H9 (cell line): ENCODE results near the gene MBTPS1. TPM values are rescaled to one million over a fixed set of nuclear protein-coding genes. Genes with fewer than 3 reads are reported as not detected.

Experiments used
- DNase-seq: peaks from one replicate; pipeline ENCODE4 v3.0.0-alpha.2; 2017
- H2AFZ ChIP-seq: one replicate; pipeline ENCODE4 v1.6.1; 2013; ENCODE audit warnings: mild to moderate bottlenecking, low read length, control low read depth, moderate library complexity
- H2AK5ac ChIP-seq: 2 replicates; pipeline ENCODE4 v1.6.1; 2013; ENCODE audit warnings: low read length, control low read depth, mixed read lengths; ENCODE audit not compliant: insufficient read length
- H2BK120ac ChIP-seq: one replicate; pipeline ENCODE4 v1.6.1; 2013; ENCODE audit warnings: low read depth, mild to moderate bottlenecking, low read length, control low read depth, inconsistent platforms; ENCODE audit not compliant: poor library complexity, severe bottlenecking
- H2BK12ac ChIP-seq: 2 replicates; pipeline ENCODE4 v1.6.1; 2013; ENCODE audit warnings: low read length, control low read depth, mixed read lengths, low read depth; ENCODE audit not compliant: insufficient read length
- H2BK15ac ChIP-seq: 2 replicates; pipeline ENCODE4 v1.6.1; 2013; ENCODE audit warnings: low read depth, low read length, control low read depth
- H2BK20ac ChIP-seq: one replicate; pipeline ENCODE4 v1.6.1; 2013; ENCODE audit warnings: low read depth, mild to moderate bottlenecking, low read length, control low read depth, inconsistent platforms; ENCODE audit not compliant: poor library complexity, severe bottlenecking
- H2BK5ac ChIP-seq: 2 replicates; pipeline ENCODE4 v1.6.1; 2013; ENCODE audit warnings: low read length, control low read depth, mixed read lengths; ENCODE audit not compliant: insufficient read length
- H3K14ac ChIP-seq: 2 replicates; pipeline ENCODE4 v1.6.1; 2013; ENCODE audit warnings: low read length, control low read depth; ENCODE audit not compliant: insufficient read depth
- H3K18ac ChIP-seq: 2 replicates; pipeline ENCODE4 v1.6.1; 2013; ENCODE audit warnings: low read depth, mild to moderate bottlenecking, mixed read lengths, low read length, control low read depth; ENCODE audit not compliant: insufficient read length
- H3K23ac ChIP-seq: 2 replicates; pipeline ENCODE4 v1.6.1; 2013; ENCODE audit warnings: low read length, control low read depth, mixed read lengths, low read depth; ENCODE audit not compliant: insufficient read length
- H3K23me2 ChIP-seq: 2 replicates; pipeline ENCODE4 v1.6.1; 2013; ENCODE audit warnings: low read depth, mild to moderate bottlenecking, mixed read lengths, low read length, control low read depth; ENCODE audit not compliant: insufficient read length, poor library complexity, severe bottlenecking
- H3K27ac ChIP-seq: 2 replicates; pipeline ENCODE4 v1.5.1; 2013; ENCODE audit warnings: low read length, control low read depth, mixed read lengths, low read depth; ENCODE audit not compliant: insufficient read length
- H3K27me3 ChIP-seq: 2 replicates; pipeline ENCODE4 v1.6.1; 2013; ENCODE audit warnings: low read length, control low read depth, inconsistent platforms; ENCODE audit not compliant: insufficient read depth
- H3K4ac ChIP-seq: 2 replicates; pipeline ENCODE4 v1.6.1; 2013; ENCODE audit warnings: low read depth, mild to moderate bottlenecking, control low read depth, inconsistent platforms, low read length, moderate library complexity
- H3K4me1 ChIP-seq: 2 replicates; pipeline ENCODE4 v1.6.1; 2013; ENCODE audit warnings: low read length, control low read depth, inconsistent platforms; ENCODE audit not compliant: insufficient read depth
- H3K4me2 ChIP-seq: 2 replicates; pipeline ENCODE4 v1.6.1; 2013; ENCODE audit warnings: low read length, control low read depth, mixed read lengths; ENCODE audit not compliant: insufficient read length, insufficient read depth
- H3K56ac ChIP-seq: 2 replicates; pipeline ENCODE4 v1.6.1; 2013; ENCODE audit warnings: low read depth, mild to moderate bottlenecking, mixed read lengths, low read length, control low read depth; ENCODE audit not compliant: insufficient read length
- H3K79me1 ChIP-seq: 2 replicates; pipeline ENCODE4 v1.6.1; 2013; ENCODE audit warnings: low read depth, mild to moderate bottlenecking, moderate library complexity, low read length, control low read depth, inconsistent platforms; ENCODE audit not compliant: insufficient read depth, poor library complexity, severe bottlenecking
- H3K79me2 ChIP-seq: 2 replicates; pipeline ENCODE4 v1.6.1; 2013; ENCODE audit warnings: low read length, control low read depth, inconsistent platforms; ENCODE audit not compliant: insufficient read depth
- H3K9ac ChIP-seq: 2 replicates; pipeline ENCODE4 v1.6.1; 2013; ENCODE audit warnings: low read length, control low read depth, mixed read lengths; ENCODE audit not compliant: insufficient read length; ENCODE audit errors: extremely low read depth
- H3K9me3 ChIP-seq: one replicate; pipeline ENCODE4 v1.6.1; 2013; ENCODE audit warnings: low read depth, low read length, inconsistent platforms; ENCODE audit not compliant: control insufficient read depth
- H3T11ph ChIP-seq: one replicate; pipeline ENCODE4 v1.6.1; 2013; ENCODE audit warnings: mild to moderate bottlenecking, low read length, control low read depth, inconsistent platforms
- H4K20me1 ChIP-seq: one replicate; pipeline ENCODE4 v1.6.1; 2013; ENCODE audit not compliant: control insufficient read depth, insufficient read length, insufficient read depth
- H4K5ac ChIP-seq: 2 replicates; pipeline ENCODE4 v1.6.1; 2013; ENCODE audit warnings: low read depth, mild to moderate bottlenecking, mixed read lengths, low read length, control low read depth; ENCODE audit not compliant: insufficient read length
- H4K8ac ChIP-seq: replicated peaks from 2 replicates; pipeline ENCODE4 v1.6.1; 2013; ENCODE audit warnings: low read length, control low read depth, mixed read lengths, low read depth; ENCODE audit not compliant: insufficient read length
- H4K91ac ChIP-seq: 2 replicates; pipeline ENCODE4 v1.6.1; 2013; ENCODE audit warnings: low read depth, mild to moderate bottlenecking, moderate library complexity, mixed read lengths, low read length, control low read depth; ENCODE audit not compliant: insufficient read length
- H3K27ac Mint-ChIP-seq, 3 experiments: 2 replicates in 2 of 3; 3 replicates in 1 of 3; pipeline ENCODE4 v1.8.0; 2020 to 2021; ENCODE audit warnings: mixed read lengths in 3 of 3, mild to moderate bottlenecking in 1 of 3, moderate library complexity in 1 of 3
- H3K27me3 Mint-ChIP-seq: 2 replicates; pipeline ENCODE4 v1.8.0; 2021; ENCODE audit warnings: low read depth, mild to moderate bottlenecking, moderate library complexity, mixed read lengths
- H3K36me3 Mint-ChIP-seq, 3 experiments: 2 replicates in 2 of 3; 3 replicates in 1 of 3; pipeline ENCODE4 v1.8.0; 2020 to 2021; ENCODE audit warnings: low read depth in 3 of 3, mixed read lengths in 3 of 3; ENCODE audit not compliant: insufficient read depth in 1 of 3
- H3K4me1 Mint-ChIP-seq, 2 experiments: 2 replicates each; pipeline ENCODE4 v1.8.0; 2020; ENCODE audit warnings: mixed read lengths in 2 of 2
- H3K4me3 Mint-ChIP-seq, 2 experiments: 2 replicates in 1 of 2; 3 replicates in 1 of 2; pipeline ENCODE4 v1.8.0; 2020 to 2021; ENCODE audit warnings: mild to moderate bottlenecking in 2 of 2, mixed read lengths in 2 of 2, moderate library complexity in 1 of 2
- H3K9me3 Mint-ChIP-seq, 2 experiments: 2 replicates in 1 of 2; 3 replicates in 1 of 2; pipeline ENCODE4 v1.8.0; 2020; ENCODE audit warnings: mild to moderate bottlenecking in 2 of 2, mixed read lengths in 2 of 2, moderate library complexity in 1 of 2
- WGBS: extraction: QIAGEN DNeasy Blood & Tissue Kit; methylation state at CpG from one replicate; pipeline ENCODE4 v1.1.7; 2013; ENCODE audit warnings: missing lambda C conversion rate, low lambda C conversion rate, mixed read lengths; ENCODE audit not compliant: insufficient read length; ENCODE audit errors: extremely low coverage; 5-methylcytosine and 5-hydroxymethylcytosine counted together
- total RNA-seq: library from RNA; stranded (reverse); gene quantifications from 2 replicates; pipeline ENCODE4 v1.2.1, GENCODE V29; 2021
- TF ChIP-seq, protein P1 (sequence below): fragments of 200-600 bp; sonication (generic); conservative IDR thresholded peaks from 3 replicates; pipeline ENCODE4 v1.8.0; 2021; ENCODE audit warnings: antibody characterized with exemption, mild to moderate bottlenecking

The MBTPS1 gene
- total RNA-seq, 1 experiment from 2014 or later, result 48.7 TPM

DNA sequence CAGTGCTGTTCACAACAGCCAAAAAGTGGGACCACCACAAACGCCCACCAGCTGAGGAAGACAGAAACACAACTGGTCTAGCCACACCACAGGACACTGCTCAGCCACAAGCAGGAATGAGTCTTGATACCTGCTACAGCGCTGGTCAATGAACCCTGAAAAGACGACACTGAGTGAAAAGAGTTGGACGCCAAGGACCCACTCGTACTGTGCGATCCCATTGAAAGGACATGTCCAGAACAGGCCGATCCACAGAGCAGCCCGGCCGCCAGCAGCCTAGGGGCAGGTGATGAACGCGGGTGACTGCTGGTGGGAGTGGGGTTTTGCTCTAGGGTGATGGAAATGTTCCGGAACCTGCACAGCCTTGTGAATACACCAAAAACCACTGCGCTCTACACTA, 63.5 kb downstream of the MBTPS1 start:
- H3K23ac ChIP-seq, result no peak overlapping the region
- no peak overlapping the region for H3K18ac ChIP-seq
- no peaks in the 10 kb centered on the region for H3K4me1 ChIP-seq
- no peaks in the 10 kb centered on the region; the same call in 1 of the 2 replicates for H3K27me3 Mint-ChIP-seq
- no peak overlapping the region for H2BK120ac ChIP-seq
- H2BK5ac ChIP-seq, result no peak overlapping the region
- no peaks in the 10 kb centered on the region for H3K79me2 ChIP-seq
- no peak overlapping the region for H3T11ph ChIP-seq
- peaks cover 4 to 7% of the 10 kb centered on the region in 2 experiments for H3K4me1 Mint-ChIP-seq
- no peak for DNase-seq
- no peak overlapping the region for H3K9ac ChIP-seq
- no peaks in the 10 kb centered on the region for H3K23me2 ChIP-seq
- H3K4me3 Mint-ChIP-seq, result no peak overlapping the region
- no peaks in the 10 kb centered on the region for H3K9me3 Mint-ChIP-seq
- H3K14ac ChIP-seq, result no peak overlapping the region
- H4K91ac ChIP-seq, result no peak overlapping the region
- no peak overlapping the region for H3K56ac ChIP-seq
- peaks cover 13 to 58% (median 42%) of the 10 kb centered on the region in 3 experiments; a peak in 5 of 7 replicates for H3K36me3 Mint-ChIP-seq
- no peak overlapping the region for H4K8ac ChIP-seq
- no peak overlapping the region; a peak in 1 of 7 replicates for H3K27ac Mint-ChIP-seq
- no peak overlapping the region for H2BK20ac ChIP-seq
- no peak overlapping the region for H3K4me2 ChIP-seq
- H3K27me3 ChIP-seq, result no peaks in the 10 kb centered on the region
- no peak overlapping the region for H2AFZ ChIP-seq
- H4K20me1 ChIP-seq, result no peaks in the 10 kb centered on the region
- no peak overlapping the region for H4K5ac ChIP-seq
- no peak overlapping the region for H2BK15ac ChIP-seq
- H3K9me3 ChIP-seq, result no peaks in the 10 kb centered on the region
- no peaks in the 10 kb centered on the region for H3K79me1 ChIP-seq
- H2AK5ac ChIP-seq, result no peak overlapping the region
- TF ChIP-seq, protein P1, sequence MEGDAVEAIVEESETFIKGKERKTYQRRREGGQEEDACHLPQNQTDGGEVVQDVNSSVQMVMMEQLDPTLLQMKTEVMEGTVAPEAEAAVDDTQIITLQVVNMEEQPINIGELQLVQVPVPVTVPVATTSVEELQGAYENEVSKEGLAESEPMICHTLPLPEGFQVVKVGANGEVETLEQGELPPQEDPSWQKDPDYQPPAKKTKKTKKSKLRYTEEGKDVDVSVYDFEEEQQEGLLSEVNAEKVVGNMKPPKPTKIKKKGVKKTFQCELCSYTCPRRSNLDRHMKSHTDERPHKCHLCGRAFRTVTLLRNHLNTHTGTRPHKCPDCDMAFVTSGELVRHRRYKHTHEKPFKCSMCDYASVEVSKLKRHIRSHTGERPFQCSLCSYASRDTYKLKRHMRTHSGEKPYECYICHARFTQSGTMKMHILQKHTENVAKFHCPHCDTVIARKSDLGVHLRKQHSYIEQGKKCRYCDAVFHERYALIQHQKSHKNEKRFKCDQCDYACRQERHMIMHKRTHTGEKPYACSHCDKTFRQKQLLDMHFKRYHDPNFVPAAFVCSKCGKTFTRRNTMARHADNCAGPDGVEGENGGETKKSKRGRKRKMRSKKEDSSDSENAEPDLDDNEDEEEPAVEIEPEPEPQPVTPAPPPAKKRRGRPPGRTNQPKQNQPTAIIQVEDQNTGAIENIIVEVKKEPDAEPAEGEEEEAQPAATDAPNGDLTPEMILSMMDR, result no peak
- H2BK12ac ChIP-seq, result no peak overlapping the region
- no peak overlapping the region for H3K27ac ChIP-seq
- no peak overlapping the region for H3K4ac ChIP-seq
- WGBS, result no CpG with 5 or more reads among the region's 13 CpGs
